Ishikawa (cell line): Measurements from ENCODE around the gene GIMAP5.

ENCODE experiments used
- CEBPB ChIP-seq: IDR thresholded peaks from 2 replicates; pipeline ENCODE4 v1.6.1; 2012
- CREB1 ChIP-seq: IDR thresholded peaks from 2 replicates; pipeline ENCODE4 v1.6.1; 2012; ENCODE audit warnings: low read depth
- EGR1 ChIP-seq: IDR thresholded peaks from 2 replicates; pipeline ENCODE4 v1.6.1; 2012
- EP300 ChIP-seq: IDR thresholded peaks from 2 replicates; pipeline ENCODE4 v1.6.1; 2012; ENCODE audit warnings: borderline replicate concordance
- FOXM1 ChIP-seq: IDR thresholded peaks from 2 replicates; pipeline ENCODE4 v1.6.1; 2012; ENCODE audit warnings: low read depth, borderline replicate concordance
- NFIC ChIP-seq: IDR thresholded peaks from 2 replicates; pipeline ENCODE4 v1.6.1; 2012
- RAD21 ChIP-seq: IDR thresholded peaks from 2 replicates; pipeline ENCODE4 v1.6.1; 2012; ENCODE audit warnings: low read depth
- TAF1 ChIP-seq: IDR thresholded peaks from 2 replicates; pipeline ENCODE4 v1.6.1; 2012; ENCODE audit warnings: low read depth, mild to moderate bottlenecking
- TCF12 ChIP-seq: IDR thresholded peaks from 2 replicates; pipeline ENCODE4 v1.6.1; 2012; ENCODE audit warnings: low read depth
- TEAD4 ChIP-seq: IDR thresholded peaks from 2 replicates; pipeline ENCODE4 v1.6.1; 2012
- YY1 ChIP-seq: IDR thresholded peaks from 2 replicates; pipeline ENCODE4 v1.6.1; 2012; ENCODE audit warnings: low read depth
- ZBTB7A ChIP-seq: IDR thresholded peaks from 2 replicates; pipeline ENCODE4 v1.6.1; 2012; ENCODE audit warnings: low read depth
- TF ChIP-seq, protein P1 (sequence below): IDR thresholded peaks from 2 replicates; pipeline ENCODE4 v1.6.1; 2012; ENCODE audit warnings: low read depth, mild to moderate bottlenecking
- TF ChIP-seq, protein P2 (sequence below): IDR thresholded peaks from 2 replicates; pipeline ENCODE4 v1.6.1; 2012
- TF ChIP-seq, protein P3 (sequence below): IDR thresholded peaks from 2 replicates; pipeline ENCODE4 v1.6.1; 2012

Gene GIMAP5

DNA sequence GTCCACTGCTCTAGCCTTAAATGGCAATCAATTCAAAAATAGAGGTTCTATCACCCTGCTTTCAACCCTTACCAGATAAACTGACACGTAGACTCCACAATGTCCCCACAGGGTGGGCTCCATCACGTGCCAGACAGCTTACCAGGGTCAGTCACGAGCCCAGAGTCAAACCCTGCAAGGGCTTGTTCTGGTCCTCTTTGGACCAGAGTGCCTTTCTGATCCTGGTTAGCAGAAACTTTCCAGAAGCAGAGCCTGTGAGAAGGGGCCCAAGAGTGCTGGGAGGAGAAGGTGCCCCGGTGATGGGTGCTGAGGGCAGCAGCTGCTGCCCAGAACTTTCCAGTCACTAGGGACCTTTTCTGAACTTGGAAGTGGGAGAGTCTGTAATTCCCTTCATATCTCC is 354 bp upstream of the GIMAP5 start:
- TF ChIP-seq EP300 (no peak), NFIC (no peak), CREB1 (no peak), EGR1 (no peak), YY1 (no peak), TEAD4 (no peak), TAF1 (no peak)

DNA sequence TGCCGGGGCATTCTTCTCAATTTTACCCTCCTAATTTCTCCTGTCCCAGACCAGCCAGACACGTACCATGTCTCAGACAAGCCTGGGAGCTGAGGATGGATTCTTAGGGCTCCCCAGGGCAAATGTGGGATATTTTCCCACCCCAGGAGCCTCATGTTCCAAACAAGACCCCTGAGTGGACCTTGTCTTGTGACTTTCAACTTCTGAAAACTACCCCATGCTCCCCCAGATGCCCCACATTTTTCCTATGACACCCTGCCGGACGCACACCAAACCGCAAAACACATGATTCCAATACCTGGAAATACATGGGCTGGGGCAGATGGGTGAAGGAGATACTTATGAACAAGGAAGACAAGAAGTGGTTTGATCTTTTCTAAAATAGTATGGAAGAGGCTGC is 874 bp downstream of the GIMAP5 start:
- TF ChIP-seq, protein P1, sequence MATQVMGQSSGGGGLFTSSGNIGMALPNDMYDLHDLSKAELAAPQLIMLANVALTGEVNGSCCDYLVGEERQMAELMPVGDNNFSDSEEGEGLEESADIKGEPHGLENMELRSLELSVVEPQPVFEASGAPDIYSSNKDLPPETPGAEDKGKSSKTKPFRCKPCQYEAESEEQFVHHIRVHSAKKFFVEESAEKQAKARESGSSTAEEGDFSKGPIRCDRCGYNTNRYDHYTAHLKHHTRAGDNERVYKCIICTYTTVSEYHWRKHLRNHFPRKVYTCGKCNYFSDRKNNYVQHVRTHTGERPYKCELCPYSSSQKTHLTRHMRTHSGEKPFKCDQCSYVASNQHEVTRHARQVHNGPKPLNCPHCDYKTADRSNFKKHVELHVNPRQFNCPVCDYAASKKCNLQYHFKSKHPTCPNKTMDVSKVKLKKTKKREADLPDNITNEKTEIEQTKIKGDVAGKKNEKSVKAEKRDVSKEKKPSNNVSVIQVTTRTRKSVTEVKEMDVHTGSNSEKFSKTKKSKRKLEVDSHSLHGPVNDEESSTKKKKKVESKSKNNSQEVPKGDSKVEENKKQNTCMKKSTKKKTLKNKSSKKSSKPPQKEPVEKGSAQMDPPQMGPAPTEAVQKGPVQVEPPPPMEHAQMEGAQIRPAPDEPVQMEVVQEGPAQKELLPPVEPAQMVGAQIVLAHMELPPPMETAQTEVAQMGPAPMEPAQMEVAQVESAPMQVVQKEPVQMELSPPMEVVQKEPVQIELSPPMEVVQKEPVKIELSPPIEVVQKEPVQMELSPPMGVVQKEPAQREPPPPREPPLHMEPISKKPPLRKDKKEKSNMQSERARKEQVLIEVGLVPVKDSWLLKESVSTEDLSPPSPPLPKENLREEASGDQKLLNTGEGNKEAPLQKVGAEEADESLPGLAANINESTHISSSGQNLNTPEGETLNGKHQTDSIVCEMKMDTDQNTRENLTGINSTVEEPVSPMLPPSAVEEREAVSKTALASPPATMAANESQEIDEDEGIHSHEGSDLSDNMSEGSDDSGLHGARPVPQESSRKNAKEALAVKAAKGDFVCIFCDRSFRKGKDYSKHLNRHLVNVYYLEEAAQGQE, result no peak
- TF ChIP-seq NFIC, result no peak

DNA sequence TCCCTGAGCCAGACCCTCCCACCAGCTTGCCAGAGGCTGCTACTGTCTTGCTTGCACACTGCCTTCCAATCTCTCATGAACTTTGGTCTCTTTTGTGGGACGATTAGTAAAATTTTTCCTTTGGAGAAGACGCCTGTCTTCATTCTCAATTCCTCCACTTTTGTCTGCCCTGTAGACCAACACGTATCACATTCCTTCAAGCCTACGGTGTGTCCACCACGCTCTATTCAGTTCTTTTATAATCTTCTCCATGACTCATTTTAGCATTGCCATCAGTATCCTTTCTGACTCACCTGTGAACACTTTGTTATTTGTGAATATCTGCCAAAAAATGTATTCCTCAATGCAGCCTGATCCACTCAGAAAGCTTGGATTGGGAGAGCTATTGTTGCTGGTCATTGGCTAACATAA is 1.4 kb downstream of the GIMAP5 start:
- TF ChIP-seq EGR1 (no peak), FOXM1 (no peak), EP300 (no peak), ZBTB7A (no peak), YY1 (no peak)
- TF ChIP-seq, protein P1, result no peak
- TF ChIP-seq, protein P2, sequence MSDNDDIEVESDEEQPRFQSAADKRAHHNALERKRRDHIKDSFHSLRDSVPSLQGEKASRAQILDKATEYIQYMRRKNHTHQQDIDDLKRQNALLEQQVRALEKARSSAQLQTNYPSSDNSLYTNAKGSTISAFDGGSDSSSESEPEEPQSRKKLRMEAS, result no peak

DNA sequence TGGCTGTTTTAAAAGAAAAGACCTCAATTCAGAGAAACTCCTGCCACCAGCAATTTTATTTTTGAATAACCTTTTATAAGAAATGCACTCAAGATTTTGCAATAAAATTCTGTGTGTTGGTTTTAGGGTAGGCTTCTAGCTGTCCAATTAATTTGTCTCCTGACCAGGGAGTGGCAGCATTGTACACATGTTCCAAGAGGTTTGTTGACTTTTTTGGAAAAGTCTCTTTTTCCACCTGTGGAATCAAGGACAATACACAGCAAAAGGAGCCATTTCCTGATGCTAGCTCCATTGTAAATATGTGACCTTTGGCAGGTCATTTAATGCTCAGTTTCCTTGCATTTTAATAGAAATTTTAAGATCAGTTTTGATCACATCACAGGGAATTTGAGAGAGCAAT is 1.8 kb downstream of the GIMAP5 start:
- TF ChIP-seq YY1 (no peak), RAD21 (no peak), EGR1 (no peak), NFIC (no peak), TCF12 (no peak), EP300 (no peak), FOXM1 (no peak), CEBPB (no peak), ZBTB7A (no peak), TAF1 (no peak), TEAD4 (no peak), CREB1 (no peak)
- TF ChIP-seq, protein P1, result no peak
- TF ChIP-seq, protein P3, sequence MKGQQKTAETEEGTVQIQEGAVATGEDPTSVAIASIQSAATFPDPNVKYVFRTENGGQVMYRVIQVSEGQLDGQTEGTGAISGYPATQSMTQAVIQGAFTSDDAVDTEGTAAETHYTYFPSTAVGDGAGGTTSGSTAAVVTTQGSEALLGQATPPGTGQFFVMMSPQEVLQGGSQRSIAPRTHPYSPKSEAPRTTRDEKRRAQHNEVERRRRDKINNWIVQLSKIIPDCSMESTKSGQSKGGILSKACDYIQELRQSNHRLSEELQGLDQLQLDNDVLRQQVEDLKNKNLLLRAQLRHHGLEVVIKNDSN, result no peak
- TF ChIP-seq, protein P2, result no peak

DNA sequence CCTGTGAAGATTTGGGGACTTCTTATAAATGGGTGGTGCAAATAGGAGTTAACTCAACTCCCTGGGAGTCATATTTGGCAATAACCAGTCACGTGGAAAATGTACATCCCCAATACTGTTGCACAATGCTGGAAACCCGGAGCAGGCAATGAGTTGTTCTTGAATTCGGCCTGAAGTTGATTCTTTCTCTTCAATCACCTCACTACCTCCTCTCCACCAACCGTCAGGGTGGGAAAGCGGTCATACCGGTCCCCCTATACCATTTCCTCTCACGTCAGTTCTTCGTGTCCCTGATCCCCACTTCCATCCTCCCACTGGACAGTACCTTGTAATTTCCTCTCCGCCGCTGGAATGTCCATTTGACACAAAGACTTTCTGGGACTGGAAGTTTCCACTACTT is 2.8 kb downstream of the GIMAP5 start:
- no peak for TF ChIP-seq ZBTB7A
- TF ChIP-seq YY1, result no peak
- no peak for TF ChIP-seq CEBPB
- TF ChIP-seq FOXM1, result no peak
- no peak for TF ChIP-seq TAF1
- TF ChIP-seq, protein P2, result no peak

DNA sequence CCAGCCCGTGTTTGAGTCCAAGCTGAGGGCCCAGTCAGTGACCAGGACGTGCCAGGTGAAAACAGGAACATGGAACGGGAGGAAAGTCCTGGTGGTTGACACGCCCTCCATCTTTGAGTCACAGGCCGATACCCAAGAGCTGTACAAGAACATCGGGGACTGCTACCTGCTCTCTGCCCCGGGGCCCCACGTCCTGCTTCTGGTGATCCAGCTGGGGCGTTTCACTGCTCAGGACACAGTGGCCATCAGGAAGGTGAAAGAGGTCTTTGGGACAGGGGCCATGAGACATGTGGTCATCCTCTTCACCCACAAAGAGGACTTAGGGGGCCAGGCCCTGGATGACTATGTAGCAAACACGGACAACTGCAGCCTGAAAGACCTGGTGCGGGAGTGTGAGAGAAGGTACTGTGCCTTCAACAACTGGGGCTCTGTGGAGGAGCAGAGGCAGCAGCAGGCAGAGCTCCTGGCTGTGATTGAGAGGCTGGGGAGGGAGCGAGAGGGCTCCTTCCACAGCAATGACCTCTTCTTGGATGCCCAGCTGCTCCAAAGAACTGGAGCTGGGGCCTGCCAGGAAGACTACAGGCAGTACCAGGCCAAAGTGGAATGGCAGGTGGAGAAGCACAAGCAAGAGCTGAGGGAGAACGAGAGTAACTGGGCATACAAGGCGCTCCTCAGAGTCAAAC is 5.2 kb downstream of the GIMAP5 start:
- TF ChIP-seq, protein P1, result no peak
- no peak for TF ChIP-seq NFIC
- TF ChIP-seq, protein P2, result no peak
- no peak for TF ChIP-seq TAF1
- TF ChIP-seq CREB1, result no peak
- no peak for TF ChIP-seq RAD21
- no peak for TF ChIP-seq YY1
- no peak for TF ChIP-seq ZBTB7A
- no peak for TF ChIP-seq CEBPB
- no peak for TF ChIP-seq EP300
- no peak for TF ChIP-seq EGR1
- TF ChIP-seq TCF12, result no peak
- TF ChIP-seq, protein P3, result no peak
- no peak for TF ChIP-seq FOXM1
- TF ChIP-seq TEAD4, result no peak
